NCI-H1930 (cell line): ENCODE data around the gene HPCA.
"Not testable (repeated sequence)": the region's sequence is repeated elsewhere in the genome, so short reads cannot be mapped to it uniquely, and the experiment has no call there.

Source experiments
- DNase-seq, 2 experiments: peaks; one replicate each; lab custom pipeline; 2025; lab: John Stamatoyannopoulos, UW

The HPCA gene

GRCh38 chr1:32902535-32902920, 16.2 kb downstream of the HPCA start:
- no peak for DNase-seq

DNA sequence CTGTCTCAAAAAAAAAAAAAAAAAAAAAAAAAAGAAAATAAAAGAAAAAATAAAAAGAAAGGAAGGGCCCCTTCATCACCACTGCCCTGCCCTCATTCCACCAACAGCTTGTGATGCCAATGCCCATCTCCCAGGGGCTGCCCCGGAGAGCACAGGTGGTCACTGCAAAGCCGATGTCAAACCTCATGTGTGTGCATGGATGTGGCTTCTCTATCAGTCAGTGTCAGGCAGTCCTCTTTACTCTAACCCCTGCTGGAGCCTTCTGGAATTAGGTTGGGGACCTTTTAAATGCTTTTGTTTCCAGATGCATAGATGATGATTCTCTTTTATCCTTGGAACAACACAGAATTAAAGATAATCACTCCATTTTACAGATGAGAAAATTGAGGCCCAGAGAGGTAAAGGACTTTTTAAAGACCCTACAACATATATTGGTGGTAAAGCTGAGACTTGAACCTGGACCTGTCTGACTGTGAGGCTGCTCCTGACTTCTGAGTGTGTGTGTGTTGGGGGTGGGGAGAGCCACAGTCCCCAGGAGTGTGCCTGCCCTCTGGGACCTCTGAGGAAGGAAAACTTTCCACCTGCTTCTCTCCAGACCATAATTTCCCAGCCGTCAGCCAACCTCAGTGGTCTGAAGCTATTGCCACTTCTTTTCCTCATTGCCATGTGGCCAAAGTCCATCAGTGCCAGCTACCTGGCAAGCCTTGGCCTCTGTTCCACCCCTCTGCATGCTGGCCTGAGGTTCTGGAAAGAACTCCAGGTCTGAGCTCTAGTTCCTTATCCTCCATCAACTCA, 17.9 kb downstream of the HPCA start:
- no peak for DNase-seq

DNA sequence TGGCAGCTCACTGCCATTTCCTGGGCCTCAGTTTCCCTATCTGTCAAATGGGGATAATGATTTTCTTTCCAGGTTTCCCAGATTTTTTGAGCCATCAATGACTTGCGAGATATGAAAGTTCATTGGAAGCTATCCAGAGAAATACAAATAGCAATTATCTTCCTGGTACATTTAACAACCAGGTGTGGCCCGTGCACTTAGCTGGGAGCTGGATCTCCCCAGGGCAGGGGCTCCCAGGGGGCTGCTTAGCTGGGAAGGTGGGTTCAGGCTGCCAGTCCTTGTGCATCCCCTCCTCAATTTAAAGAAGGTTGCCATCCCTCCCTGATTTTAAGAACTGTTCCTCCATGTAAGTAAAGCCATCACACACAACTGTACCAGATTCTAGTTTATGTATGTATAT, 18.5 kb downstream of the HPCA start:
- DNase-seq: no peak

GRCh38 chr1:32905588-32905987, 19.3 kb downstream of the HPCA start:
- not testable (repeated sequence) for DNase-seq

DNA sequence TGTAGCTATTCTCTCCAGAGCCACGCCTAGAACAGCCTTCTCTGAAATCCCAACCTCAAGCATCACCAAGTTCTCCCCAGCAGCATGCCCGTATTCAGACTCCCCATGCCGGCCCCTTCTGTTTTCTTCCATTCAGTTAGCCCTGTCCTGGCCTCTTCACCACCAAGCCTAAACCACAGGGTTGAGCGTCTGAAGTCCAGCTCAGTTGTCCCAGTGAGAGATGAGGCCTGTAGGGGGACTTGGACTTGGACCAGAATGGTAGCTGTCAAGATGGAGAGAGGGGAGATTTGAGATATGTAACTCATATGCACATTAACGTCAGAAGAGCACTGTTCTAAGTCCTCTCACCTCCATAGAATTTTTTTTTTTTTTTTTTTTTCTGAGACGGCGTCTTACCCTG, 20.4 kb downstream of the HPCA start:
- DNase-seq: no peak

DNA sequence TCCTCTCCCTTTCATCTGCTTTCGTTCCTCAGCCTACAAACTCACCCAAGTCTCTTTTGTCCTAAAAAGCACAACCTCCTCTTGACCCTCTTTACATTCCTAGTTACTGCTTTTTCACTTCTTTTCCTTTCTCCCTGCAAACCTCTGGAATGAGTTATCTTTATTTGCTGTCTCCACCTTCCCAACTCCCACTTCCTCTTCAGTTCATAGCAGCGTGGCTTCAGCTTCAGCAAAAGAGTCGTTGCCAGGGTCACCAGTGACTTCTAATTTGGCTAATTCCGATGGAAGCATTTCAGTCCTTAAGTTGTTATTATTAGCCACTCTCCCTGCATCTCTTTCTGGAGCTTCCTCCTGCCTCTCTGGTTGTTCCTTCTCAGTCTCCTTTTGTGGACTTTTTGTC, 21.1 kb downstream of the HPCA start:
- DNase-seq: no peak

DNA sequence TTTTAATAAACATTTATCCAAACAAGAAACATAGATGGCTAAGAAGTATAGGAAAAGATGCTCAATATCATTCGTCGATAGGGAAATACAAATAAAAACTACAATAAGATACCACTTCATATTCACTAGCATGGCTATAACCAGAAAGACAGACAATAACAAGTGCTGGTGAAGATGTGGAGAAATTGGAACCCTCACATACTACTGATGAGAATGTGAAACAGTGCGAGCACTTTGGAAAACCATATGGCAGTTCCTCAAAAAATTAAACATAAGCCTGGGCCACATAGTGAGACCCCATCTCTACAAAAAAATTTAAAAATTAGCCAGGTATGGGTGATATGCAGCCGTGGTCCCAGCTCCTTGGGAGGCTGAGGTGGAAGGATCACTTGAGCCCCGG, 24.0 kb downstream of the HPCA start:
- no peak for DNase-seq

GRCh38 chr1:32915766-32916706, 29.7 kb downstream of the HPCA start:
- DNase-seq: no peak

DNA sequence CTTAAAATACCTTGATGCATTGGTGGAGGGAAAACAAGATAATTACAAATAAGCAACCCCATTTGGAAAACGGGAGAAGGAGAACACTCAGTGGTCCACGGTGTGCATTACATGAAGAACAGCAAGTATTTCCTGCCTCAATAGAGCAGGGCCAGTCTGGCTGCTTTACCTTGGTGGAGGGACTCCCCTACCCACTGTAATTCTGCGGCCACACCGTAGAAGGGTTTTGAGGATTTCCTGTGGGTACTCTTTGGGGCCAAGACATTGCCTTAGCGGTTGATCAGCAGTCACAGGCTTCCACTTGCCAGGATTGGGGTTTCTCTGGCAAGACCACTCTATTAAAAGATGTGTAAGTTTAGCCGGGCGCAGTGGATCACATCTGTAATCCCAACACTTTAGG, 31.2 kb downstream of the HPCA start:
- no peak for DNase-seq

- DNase-seq: no peak
These were observed 31.9 kb downstream of the HPCA start for GRCh38 chr1:32918179-32918578.

DNA sequence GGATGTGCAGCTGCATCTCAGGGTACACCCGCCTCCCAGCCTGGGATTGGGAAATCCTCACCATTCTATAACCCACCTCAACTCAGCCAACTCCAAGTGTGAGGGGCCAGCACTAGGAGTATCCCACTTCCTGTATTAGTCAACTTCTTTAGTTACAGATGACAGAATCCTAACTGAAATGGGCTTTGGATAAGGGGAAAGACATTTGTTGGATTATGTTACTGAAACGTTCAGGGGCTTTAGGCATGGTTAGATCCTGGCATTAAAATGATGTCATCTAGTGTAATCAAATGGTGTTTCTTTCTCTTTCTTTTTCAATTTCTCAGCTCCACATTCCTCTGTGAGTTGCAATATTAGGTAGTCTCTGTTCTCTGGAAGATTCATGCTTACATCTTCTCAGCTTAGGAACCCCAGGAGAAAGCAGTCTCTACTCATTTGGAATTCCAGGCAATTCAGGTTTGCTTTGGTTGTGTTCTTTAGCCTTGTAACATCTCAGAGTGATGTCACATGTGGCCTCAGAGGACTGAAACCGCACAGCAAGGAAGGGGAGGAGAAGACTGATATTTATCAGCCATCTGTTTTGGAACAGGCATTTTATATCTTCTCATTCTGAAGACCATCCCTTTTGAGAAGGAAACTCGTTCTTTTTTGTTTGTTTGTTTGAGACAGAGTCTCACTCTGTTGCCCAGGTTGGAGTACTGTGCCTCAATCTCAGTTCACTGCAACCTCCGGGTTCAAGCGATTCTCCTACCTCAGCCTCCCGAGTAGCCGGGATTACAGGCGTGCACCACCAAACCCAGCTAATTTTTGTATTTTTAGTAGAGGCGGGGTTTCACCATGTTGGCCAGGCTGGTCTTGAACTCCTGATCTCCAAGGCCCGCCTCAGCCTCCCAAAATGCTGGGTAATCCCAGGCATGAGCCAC, 33.8 kb downstream of the HPCA start:
- DNase-seq: no peak

GRCh38 chr1:32920833-32921232, 34.5 kb downstream of the HPCA start:
- DNase-seq: no peak

GRCh38 chr1:32924881-32925344, 38.6 kb downstream of the HPCA start:
- DNase-seq: no peak

- no peak for DNase-seq
These were observed 39.3 kb downstream of the HPCA start for GRCh38 chr1:32925403-32926162.

GRCh38 chr1:32926562-32926961, 40.3 kb downstream of the HPCA start:
- DNase-seq: no peak

DNA sequence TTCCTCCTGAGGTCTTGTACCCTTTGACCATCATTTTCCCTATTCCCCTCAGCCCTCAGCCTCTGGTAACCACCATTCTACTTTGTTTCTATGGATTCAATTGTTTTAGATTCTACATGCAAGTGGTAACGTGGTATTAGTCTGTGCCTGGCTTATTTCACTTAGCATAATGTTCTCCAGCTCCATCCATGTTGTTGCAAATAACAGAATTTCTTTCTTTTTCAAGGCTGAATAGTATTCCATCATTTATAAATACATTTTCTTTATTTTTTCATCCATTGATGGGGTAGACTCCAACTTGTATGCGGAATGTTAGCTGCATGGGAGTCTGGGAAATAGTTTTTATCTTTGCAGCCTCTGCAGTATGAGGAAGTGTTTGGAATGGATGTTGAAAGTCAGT, 41.1 kb downstream of the HPCA start:
- no peak for DNase-seq

- no peak for DNase-seq
These were observed 42.0 kb downstream of the HPCA start for GRCh38 chr1:32928285-32928684.

- no peak for DNase-seq
These were observed 42.4 kb downstream of the HPCA start for GRCh38 chr1:32928715-32929114.

DNA sequence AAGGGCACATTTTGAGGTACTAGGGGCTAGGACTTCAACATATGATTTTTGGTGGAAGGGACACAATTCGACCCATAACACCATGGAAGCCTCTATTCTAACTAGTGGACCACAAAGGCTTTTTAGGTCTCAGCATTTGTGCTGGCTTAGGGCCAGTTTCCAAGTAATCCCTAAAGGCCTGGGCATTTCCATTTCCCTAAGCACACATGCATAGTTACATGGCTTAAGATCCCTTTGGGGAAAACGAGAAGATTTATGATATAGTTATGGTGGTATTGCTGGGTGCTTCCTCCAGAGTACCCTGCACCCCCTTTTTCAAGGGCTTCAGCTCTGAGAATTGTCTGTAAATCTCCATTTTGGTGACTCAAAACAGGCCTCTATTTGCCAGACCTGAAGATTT, 43.1 kb downstream of the HPCA start:
- no peak for DNase-seq

DNA sequence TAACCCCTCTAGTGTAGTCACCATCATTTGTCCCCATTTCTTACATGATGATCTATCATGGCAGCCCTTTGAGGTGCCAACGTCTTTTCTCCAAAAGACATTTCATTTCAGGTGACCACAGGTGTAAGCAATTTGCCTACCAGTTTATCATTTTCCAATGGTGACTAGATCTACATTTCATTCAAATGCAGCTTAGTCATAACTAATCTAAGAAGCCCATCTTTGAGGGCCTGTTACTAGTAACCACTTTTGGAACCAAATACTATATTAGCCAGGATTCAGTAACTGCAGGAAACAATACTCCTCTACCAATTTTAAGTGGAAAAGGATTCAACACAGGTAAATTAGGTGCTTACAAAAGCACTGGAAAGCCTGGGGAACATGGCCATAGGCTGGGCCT, 45.5 kb downstream of the HPCA start:
- no peak for DNase-seq

DNA sequence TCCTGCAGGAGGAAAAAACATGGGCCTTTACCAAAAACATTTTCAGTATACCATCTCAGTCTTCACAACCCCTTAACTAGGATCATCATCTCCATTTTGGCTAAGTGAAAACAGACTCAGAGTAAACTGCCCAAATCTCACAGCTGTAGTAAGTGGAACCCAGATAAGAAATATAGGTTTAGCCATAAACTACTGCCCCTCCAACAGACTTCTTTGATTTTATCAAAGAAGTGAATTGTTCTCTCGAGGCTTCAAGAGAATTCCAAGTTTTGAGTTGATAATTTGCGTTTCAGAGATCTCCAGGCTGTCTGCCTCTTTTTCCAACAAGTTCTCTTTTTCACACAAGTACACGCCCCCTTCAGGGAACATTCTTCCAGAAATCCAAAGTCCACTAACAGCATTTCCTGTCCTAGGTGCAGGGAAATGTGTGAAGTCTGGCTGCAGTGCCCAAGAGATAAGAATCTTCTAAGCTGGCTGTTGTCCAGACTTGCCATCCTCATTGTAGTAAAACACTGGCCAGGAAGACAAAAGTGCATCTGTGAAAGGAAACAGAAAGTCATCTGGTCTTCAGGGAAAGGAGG, 47.5 kb downstream of the HPCA start:
- no peak for DNase-seq
